NCI-H2171 (cell line): ENCODE results near the gene MYLIP.

Experiments used
- DNase-seq: peaks from one replicate; lab custom pipeline; 2025; lab: John Stamatoyannopoulos, UW

MYLIP gene

DNA sequence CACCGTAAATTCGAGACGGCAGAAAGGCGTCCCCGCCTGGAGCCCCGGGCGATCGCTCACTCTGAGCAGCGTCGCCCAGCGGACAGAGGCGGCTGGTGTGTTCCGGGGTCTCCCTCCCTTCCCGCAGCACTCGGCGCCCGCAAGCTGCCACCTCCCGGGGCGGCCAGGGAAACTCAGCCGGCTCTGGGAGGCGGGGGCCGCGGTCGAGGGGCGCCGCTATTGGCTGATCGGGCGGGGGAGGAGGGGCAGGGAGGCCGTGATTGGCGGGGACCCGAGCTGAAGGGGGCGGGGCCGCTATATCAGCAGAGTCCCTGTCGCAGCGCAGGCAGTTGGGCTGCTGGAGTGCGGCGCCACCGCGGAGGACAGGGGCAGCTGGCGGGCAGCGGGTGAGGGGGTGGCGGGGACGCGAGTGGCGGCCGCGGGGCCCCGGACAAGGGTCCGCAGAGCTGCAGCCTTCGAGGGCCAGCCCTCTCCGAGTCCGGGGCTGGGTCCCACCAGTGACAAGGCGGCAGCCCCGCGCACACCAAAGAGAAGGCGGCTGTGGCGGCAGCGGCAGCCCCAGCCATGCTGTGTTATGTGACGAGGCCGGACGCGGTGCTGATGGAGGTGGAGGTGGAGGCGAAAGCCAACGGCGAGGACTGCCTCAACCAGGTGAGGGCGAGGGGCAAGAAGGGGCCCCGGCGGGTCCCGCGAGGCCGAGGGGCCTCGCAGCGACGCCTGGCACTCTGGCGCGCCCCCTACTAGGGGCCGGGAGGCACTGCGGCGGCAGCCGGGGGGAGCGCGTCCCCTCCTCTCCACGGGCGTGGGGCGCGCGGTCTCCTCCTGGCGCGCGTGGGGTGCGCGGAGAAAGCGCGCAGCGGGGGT lies at the start of gene MYLIP:
Gene MYLIP, plus strand, starts transcription at position 328 of the 864 bp plus-strand sequence. Its CDS starts 237 bp downstream, at position 565.
- DNase-seq, result peak; percentile 94

- DNase-seq, result no peak
Observed at GRCh38 chr6:16079354-16079753, 49.5 kb upstream of the MYLIP start.

GRCh38 chr6:16080204-16080603 lies 48.7 kb upstream of the MYLIP start:
- DNase-seq, result no peak

- DNase-seq, result no peak
Observed at GRCh38 chr6:16081326-16081725, 47.6 kb upstream of the MYLIP start.

DNA sequence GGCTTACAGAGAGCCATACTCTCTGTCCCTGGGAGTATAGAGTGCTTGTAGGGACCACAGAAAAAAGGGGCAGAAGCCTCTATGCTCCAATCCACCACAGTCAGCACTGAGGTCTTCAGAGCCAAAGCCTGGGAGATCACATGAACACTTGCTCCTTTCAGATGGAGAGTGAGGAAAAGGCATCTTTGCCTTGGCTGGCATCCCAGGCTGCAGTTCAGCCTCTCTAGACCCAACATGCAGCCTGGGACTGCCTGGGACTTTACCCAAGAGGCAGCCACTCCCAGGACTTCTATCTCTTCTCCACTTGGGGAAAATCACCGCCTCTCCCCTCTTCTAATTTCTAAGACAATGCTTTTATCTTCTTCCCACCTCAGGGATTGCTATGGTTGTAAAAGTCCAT lies 46.5 kb upstream of the MYLIP start:
- no peak for DNase-seq

DNA sequence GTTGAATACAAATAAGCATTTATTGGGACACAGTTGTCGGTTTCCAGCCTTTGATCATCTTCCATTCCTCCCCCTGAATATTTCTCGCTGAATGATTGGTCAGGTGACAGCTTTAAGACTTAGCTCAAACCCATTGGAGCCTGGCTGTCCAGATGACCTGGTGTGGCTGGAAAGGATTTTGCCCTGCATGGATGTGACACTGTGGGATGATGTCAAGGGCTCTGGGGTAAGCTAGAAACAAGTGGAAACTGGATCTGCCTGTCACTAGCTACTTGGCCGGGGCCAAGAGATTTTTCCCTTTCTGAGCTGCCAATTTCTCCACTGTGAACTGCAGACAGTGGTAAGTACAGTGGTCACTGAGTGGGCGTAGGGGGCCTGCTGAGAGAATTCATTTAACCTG lies 41.9 kb upstream of the MYLIP start:
- no peak for DNase-seq

DNA sequence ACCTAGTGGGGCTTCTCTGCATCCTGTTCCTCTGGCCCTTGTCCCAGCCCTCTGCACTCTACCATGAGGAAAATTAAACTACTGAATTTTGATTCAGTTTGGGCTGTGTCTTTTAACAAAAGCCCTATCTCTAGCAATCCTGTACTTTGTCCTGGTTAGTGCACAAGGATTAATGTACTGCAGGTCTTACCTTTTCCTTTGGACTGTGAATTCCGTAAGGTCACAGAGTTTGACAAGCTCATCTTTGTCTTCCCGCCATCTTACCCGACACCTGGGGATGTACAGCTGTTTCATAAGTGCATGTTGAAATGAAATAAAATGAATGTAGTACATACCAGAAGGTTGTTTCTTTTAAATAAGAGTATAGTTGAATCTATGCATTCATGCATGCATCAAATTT lies 41.5 kb upstream of the MYLIP start:
- no peak for DNase-seq

DNA sequence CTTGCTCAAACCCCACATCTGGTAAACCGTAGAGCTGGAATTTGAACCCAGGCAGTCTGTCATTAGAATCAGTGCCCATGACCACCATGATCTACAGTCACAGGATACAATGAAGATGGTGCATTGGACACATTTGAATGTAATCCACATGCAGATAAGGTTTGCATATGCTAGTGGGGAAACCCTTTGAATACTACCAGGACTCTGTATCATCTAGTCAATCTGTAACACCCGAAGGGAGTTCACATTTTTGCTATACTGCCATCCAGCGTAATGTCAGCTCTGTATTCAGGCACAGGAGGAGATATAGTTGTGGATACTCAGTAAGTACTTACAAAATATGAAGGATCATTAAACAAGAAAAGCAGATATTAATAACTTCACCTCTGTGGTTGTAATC lies 40.5 kb upstream of the MYLIP start:
- no peak for DNase-seq

DNA sequence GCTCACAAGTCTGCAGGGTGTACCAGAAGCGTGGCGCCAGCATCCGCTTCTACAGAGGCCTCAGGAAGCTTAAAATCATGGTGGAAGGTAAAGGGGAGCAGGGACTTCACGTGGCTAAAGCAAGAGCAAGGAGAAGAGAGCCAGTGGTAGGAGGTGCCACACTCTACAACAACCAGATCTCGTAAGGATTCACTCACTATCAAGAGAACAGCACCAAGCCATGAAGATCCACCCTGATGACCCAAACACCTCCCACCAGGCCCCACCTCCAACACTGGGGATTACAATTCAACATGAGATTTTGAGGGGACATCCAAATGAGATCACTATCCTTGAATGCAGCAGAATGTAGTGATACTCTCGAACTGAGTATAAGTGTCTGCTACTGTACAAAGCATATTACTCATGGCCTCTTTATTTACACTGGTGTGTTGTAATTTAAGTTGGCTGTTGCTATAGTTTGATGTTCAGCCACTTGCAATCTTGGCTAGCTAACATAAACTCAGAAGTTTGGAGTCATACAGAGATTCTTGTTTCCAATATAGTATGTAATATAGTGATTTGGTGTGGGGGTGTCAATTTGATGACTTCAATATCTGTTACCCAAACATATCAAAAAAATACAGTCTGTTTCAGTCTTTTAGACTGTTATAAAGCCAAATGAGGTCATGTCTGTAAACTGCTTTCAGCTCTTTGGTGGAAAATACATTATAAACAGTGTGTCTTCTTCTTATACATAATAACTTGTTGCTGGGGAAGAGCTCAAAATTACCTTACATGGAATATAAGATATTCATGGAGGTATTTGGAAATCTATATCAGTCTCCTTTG lies 39.4 kb upstream of the MYLIP start:
- no peak for DNase-seq

- no peak for DNase-seq
Observed at GRCh38 chr6:16090452-16090851, 38.4 kb upstream of the MYLIP start.

- DNase-seq, result no peak
Observed at GRCh38 chr6:16090920-16091319, 38.0 kb upstream of the MYLIP start.

DNA sequence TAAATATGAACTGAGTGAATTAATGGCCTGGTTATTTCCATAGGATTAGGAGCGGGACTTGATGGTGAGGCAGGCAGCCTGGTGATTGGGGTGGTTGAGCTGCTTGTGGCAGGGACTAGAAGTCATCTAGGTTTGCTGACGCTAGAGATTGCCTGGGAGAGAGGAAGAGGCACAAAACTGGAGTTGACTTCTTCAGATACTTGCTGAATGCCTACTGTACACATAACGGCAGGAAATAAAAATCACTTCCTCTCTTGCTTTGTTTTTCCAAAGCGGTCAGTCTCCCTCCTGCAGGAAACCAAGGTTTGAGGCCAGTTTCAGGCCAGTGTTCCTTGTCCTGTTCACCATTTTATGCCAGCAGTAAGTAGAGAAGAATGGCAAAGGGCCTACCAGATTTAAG lies 36.7 kb upstream of the MYLIP start:
- no peak for DNase-seq

DNA sequence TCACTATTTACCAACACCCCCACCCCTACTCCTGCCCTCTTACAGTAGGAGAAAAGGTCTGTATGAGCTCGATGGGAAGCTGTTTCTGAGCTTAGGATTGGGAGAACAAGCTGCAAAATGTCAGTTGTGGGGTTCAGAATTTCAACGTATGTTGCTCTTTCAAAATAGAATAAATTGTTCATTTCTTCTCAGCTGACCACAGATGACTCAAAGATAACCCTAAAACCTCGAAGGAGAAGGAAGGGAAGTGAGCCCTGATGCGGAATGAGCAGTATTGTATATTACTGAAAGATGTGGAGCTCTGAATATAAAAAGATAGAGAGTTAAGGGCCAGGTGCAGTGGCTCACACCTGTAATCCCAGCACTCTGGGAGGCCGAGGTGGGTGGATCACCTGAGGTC lies 35.9 kb upstream of the MYLIP start:
- DNase-seq, result no peak

- no peak for DNase-seq
Observed at GRCh38 chr6:16095180-16095579, 33.7 kb upstream of the MYLIP start.

DNA sequence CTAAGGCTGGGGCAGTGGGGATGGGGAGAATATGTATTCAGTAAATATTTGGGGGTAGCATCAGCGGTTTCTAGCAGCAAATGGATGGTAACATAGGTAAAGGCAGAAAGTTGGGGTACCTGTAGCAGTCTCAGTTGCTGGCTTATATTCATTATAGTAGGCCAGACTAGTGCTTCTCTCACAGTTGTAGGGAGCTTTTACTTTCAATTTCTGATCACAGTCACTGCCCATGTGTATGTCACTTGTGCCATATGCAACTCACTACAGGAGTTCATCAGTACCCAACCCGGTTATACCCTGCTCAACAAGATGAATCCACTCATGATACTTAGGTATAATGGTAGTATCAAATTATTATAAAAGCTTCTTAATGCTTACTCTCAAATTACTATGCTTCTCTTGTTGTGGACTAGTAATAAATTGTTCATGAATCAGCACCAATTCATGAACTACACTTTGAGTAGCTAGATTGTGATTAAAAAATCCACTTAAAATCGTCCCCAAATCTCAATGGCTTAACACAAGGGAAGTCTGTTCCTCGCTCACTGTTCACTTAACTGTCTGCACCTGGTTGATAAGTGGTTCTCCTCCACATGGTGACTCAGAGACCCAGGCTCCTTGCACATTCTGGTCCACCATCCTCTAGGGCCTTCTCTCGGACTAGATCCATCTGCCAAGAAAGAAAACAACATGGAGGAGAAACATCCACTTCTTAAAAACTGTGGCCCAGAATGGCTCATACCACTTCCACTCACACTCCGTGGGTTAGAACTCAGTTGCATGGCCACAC lies 31.3 kb upstream of the MYLIP start:
- DNase-seq, result no peak

- no peak for DNase-seq
Observed at GRCh38 chr6:16098211-16098610, 30.7 kb upstream of the MYLIP start.

DNA sequence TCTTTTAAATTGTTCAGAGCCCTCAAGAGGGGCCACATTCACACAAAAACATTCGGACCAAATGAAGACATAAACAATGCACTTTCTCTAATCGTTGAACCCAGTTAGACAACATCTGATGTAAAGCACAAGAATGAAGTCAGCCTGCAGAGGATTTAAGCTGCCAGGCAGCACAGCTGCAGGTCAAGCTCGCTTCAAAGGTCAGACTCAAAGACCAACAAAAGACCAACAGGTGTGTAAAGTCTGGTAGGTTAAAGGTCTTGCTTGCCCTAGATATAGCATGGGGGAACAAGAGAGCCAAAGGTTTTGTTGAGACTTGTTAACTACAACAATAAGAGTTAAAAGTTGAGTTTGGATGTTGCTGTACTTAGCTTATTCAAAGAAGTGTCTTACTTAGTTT lies 26.7 kb upstream of the MYLIP start:
- DNase-seq, result no peak

- DNase-seq, result peak; percentile 61
Observed at GRCh38 chr6:16103722-16104121, 25.2 kb upstream of the MYLIP start.

- DNase-seq, result peak; percentile 52
Observed at GRCh38 chr6:16104624-16105433, 24.1 kb upstream of the MYLIP start.

DNA sequence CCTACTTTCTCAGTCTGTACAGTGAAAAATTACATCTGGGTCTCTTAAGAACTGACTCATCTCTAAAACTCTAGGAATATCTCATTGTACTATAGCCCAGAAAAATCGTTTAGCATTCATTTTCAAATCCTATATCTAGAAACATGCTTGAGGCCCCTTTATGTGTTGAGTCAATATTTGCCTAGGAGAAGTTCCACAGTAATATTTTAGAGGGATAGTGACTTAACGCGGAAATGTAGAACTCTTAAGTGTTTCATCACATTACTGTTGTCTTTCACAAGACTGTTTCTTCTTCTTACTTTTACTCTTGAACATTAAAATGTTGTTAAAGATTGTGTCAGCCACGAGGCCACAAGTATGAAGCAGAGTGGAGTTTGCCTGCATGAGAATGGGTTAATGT lies 23.0 kb upstream of the MYLIP start:
- DNase-seq, result no peak

- DNase-seq, result no peak
Observed at GRCh38 chr6:16106991-16107787, 21.7 kb upstream of the MYLIP start.
